PC-9 (cell line): ENCODE data around the gene DUSP9.

Source experiments
- EZH2 ChIP-seq: fragments of 200-600 bp; sonication (generic); IDR thresholded peaks from 2 replicates; pipeline ENCODE4 v1.8.0; 2017; ENCODE audit warnings: antibody characterized with exemption, low read depth
- TF ChIP-seq, protein P1 (sequence below): fragments of 200-600 bp; sonication (generic); conservative IDR thresholded peaks from 2 replicates; pipeline ENCODE4 v1.6.1; 2017; ENCODE audit warnings: mixed run types, antibody characterized with exemption, mild to moderate bottlenecking, moderate library complexity

DNA sequence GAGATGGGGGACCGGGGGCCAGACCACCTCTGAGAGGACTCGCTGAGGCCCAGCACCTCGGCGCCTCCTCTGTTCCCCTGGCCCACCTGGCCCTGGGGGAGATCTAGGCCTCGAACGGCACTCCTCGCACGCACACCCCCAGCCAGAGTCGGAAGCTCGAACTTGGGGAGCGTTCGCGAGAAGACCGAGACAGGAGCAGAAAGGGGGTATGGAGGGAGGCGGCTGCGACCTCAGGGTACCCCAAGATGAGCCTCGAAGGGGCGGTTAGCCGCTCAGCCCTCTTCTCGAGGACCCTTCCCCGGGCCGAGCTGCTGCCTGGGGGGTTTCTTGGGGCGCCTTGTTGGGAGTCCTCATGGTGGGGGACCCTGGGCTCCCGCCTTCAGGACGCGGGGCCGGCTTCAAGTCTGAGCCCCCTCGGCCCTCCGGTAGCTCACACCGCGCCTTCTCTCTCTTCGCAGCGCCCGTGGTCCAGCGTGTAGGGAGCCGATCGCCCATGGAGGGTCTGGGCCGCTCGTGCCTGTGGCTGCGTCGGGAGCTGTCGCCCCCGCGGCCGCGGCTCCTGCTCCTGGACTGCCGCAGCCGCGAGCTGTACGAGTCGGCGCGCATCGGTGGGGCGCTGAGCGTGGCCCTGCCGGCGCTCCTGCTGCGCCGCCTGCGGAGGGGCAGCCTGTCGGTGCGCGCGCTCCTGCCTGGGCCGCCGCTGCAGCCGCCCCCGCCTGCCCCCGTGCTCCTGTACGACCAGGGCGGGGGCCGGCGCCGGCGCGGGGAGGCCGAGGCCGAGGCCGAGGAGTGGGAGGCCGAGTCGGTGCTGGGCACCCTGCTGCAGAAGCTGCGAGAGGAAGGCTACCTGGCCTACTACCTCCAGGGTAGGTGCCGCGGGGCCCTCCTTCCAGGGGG lies 706 bp downstream of the DUSP9 start:
- TF ChIP-seq, protein P1, sequence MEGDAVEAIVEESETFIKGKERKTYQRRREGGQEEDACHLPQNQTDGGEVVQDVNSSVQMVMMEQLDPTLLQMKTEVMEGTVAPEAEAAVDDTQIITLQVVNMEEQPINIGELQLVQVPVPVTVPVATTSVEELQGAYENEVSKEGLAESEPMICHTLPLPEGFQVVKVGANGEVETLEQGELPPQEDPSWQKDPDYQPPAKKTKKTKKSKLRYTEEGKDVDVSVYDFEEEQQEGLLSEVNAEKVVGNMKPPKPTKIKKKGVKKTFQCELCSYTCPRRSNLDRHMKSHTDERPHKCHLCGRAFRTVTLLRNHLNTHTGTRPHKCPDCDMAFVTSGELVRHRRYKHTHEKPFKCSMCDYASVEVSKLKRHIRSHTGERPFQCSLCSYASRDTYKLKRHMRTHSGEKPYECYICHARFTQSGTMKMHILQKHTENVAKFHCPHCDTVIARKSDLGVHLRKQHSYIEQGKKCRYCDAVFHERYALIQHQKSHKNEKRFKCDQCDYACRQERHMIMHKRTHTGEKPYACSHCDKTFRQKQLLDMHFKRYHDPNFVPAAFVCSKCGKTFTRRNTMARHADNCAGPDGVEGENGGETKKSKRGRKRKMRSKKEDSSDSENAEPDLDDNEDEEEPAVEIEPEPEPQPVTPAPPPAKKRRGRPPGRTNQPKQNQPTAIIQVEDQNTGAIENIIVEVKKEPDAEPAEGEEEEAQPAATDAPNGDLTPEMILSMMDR = no peak
- no peak for TF ChIP-seq EZH2
